ENCODE results near the gene MRPS5.

GRCh38 chr2:95104606-95105005, 17.0 kb downstream of the MRPS5 start:
- TF ChIP-seq CTCF (IDR thresholded peaks at IDR 0.05; ENCODE audit: low read depth, low read length, missing input control) (no peak), TAF1 (conservative IDR thresholded peaks at IDR 0.05) (no peak), MAX (IDR thresholded peaks at IDR 0.05) (no peak), GABPA (IDR thresholded peaks at IDR 0.05 in 1 of 2, conservative IDR thresholded peaks at IDR 0.05 in 1 of 2) (no peak), YY1 (IDR thresholded peaks at IDR 0.05) (no peak), RAD21 (IDR thresholded peaks at IDR 0.05) (no peak), FOXA1 (IDR thresholded peaks at IDR 0.05) (no peak), JUND (IDR thresholded peaks at IDR 0.05) (no peak), SP1 (IDR thresholded peaks at IDR 0.05) (no peak), ATF3 (IDR thresholded peaks at IDR 0.05) (no peak), FOXA2 (IDR thresholded peaks at IDR 0.05) (no peak), REST (IDR thresholded peaks at IDR 0.05) (no peak)
